ES-I3 (cell line): ENCODE data around the gene APOC3.
A peak's percentile ranks its signal among the peaks of the same experiment; 100 is the strongest.
"Not testable (repeated sequence)": the region's sequence is repeated elsewhere in the genome, so short reads cannot be mapped to it uniquely, and the experiment has no call there.

Experiments used
- H3K36me3 ChIP-seq: 2 replicates; pipeline ENCODE4 v1.6.1; 2013; ENCODE audit warnings: mild to moderate bottlenecking, low read length, control low read depth, moderate library complexity; ENCODE audit not compliant: insufficient read depth
- H3K4me1 ChIP-seq: 2 replicates; pipeline ENCODE4 v1.6.1; 2013; ENCODE audit warnings: mild to moderate bottlenecking, control low read depth, low read length; ENCODE audit not compliant: insufficient read depth
- H3K9ac ChIP-seq: 2 replicates; pipeline ENCODE4 v1.6.1; 2013; ENCODE audit warnings: low read depth, mild to moderate bottlenecking, low read length, moderate library complexity
- H3K9me3 ChIP-seq: 2 replicates; pipeline ENCODE4 v1.6.1; 2013; ENCODE audit warnings: mild to moderate bottlenecking, low read length, moderate library complexity; ENCODE audit not compliant: control insufficient read depth, insufficient read depth

APOC3 gene

GRCh38 chr11:116831790-116832349, 2.2 kb downstream of the APOC3 start:
- H3K9me3 ChIP-seq = no peaks in the 10 kb centered on the region
- H3K9ac ChIP-seq = no peak overlapping the region
- H3K4me1 ChIP-seq = peaks cover 6% of the 10 kb centered on the region; the same call in 1 of the 2 replicates
- H3K36me3 ChIP-seq = no peaks in the 10 kb centered on the region

DNA sequence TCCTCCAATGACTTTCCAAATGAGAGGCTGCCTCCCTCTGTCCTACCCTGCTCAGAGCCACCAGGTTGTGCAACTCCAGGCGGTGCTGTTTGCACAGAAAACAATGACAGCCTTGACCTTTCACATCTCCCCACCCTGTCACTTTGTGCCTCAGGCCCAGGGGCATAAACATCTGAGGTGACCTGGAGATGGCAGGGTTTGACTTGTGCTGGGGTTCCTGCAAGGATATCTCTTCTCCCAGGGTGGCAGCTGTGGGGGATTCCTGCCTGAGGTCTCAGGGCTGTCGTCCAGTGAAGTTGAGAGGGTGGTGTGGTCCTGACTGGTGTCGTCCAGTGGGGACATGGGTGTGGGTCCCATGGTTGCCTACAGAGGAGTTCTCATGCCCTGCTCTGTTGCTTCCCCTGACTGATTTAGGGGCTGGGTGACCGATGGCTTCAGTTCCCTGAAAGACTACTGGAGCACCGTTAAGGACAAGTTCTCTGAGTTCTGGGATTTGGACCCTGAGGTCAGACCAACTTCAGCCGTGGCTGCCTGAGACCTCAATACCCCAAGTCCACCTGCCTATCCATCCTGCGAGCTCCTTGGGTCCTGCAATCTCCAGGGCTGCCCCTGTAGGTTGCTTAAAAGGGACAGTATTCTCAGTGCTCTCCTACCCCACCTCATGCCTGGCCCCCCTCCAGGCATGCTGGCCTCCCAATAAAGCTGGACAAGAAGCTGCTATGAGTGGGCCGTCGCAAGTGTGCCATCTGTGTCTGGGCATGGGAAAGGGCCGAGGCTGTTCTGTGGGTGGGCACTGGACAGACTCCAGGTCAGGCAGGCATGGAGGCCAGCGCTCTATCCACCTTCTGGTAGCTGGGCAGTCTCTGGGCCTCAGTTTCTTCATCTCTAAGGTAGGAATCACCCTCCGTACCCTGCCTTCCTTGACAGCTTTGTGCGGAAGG, 2.9 kb downstream of the APOC3 start:
- no peaks in the 10 kb centered on the region for H3K36me3 ChIP-seq
- no peak overlapping the region for H3K9ac ChIP-seq
- H3K4me1 ChIP-seq = peaks cover 9% of the 10 kb centered on the region; the same call in 1 of the 2 replicates
- no peaks in the 10 kb centered on the region for H3K9me3 ChIP-seq

- Histone ChIP-seq H3K9ac (no peak overlapping the region), H3K4me1 (peaks cover 16% of the 10 kb centered on the region; the same call in 1 of the 2 replicates), H3K36me3 (no peaks in the 10 kb centered on the region), H3K9me3 (no peaks in the 10 kb centered on the region)
These were observed 3.7 kb downstream of the APOC3 start for GRCh38 chr11:116833491-116833815.

DNA sequence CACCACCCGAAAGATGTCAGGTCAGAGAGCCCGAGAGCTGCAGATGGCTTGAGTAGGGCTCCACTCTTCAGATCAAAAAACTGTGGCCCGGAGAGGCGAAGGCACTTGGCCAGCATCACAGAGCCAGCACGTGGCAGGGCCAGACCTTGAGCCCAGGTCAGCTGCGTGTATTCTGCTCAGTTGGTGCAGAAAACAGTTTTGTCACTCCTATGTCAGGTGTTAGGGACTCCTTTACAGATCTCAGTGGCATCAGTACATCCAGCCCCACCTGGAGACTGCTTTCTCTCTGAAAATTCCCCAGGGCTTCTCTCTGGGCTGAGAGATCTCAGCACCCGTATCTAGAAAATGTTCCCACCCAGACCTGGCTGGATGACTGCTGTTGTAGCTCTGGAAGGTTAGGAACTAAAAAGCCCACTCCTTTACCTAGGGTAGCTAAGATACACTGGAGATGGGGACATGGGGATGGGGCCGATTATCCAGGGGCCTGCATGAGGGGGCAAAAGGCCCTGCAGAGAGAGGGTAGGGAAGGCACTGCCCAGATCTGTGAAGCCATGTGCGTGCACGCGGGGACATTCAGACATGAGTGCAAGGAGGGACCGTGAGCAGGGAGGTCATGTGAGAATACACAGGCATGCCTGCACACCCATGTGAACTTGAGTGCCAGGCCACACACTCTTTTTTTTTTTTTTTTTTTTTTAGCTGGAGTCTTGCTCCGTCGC, 4.3 kb downstream of the APOC3 start:
- Histone ChIP-seq H3K9ac (no peak overlapping the region), H3K4me1 (peaks cover 16% of the 10 kb centered on the region; the same call in 1 of the 2 replicates), H3K36me3 (no peaks in the 10 kb centered on the region), H3K9me3 (no peaks in the 10 kb centered on the region)

GRCh38 chr11:116834535-116835041, 4.9 kb downstream of the APOC3 start:
- H3K4me1 ChIP-seq = peaks cover 12% of the 10 kb centered on the region; the same call in 1 of the 2 replicates
- H3K9me3 ChIP-seq, H3K36me3 ChIP-seq, H3K9ac ChIP-seq: not testable (repeated sequence)

DNA sequence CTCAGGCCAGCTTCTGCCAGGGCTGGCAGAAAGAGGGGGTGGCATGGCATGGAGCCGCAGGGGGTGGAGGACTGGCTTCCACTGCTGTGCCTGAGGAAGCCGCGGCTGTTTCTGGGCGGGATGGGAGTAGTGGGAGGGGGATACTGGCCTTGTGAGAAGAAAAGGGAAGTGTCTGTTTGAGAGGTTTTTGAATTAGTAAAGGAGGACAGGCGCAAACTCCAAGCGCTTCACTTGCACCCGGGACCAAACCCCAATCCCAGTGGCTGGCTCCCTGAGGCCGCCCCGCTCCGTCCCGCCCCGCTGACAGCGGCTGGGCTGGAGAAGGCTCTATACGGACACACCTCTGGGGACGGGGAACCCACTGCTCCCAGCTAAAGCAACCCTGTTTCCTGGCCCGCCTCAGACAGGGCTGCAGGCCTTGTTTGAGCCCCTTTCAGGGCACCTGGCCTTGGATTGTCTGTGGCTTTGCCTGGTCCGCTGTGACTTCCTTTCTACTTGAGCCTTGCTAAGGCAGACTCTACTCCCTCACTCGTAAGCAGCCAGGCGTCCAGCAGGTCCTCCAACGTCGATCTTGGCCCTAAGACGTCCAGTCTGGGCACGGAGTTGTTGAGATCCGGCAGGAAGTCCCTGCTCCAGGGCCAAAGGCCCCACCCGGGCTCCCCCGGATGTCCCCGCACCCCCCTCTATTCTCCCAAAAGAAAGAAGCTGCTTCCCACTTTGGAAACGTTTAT, 5.5 kb downstream of the APOC3 start:
- H3K4me1 ChIP-seq = peaks cover 10% of the 10 kb centered on the region; the same call in 1 of the 2 replicates
- peak overlapping the region; percentile 41 for H3K9ac ChIP-seq
- no peaks in the 10 kb centered on the region for H3K9me3 ChIP-seq
- H3K36me3 ChIP-seq = no peaks in the 10 kb centered on the region

GRCh38 chr11:116835791-116836631, 6.3 kb downstream of the APOC3 start:
- Histone ChIP-seq H3K9ac (peak overlapping the region; percentile 41; the same call in 1 of the 2 replicates), H3K9me3 (no peaks in the 10 kb centered on the region), H3K36me3 (no peaks in the 10 kb centered on the region), H3K4me1 (peaks cover 10% of the 10 kb centered on the region; the same call in 1 of the 2 replicates)

DNA sequence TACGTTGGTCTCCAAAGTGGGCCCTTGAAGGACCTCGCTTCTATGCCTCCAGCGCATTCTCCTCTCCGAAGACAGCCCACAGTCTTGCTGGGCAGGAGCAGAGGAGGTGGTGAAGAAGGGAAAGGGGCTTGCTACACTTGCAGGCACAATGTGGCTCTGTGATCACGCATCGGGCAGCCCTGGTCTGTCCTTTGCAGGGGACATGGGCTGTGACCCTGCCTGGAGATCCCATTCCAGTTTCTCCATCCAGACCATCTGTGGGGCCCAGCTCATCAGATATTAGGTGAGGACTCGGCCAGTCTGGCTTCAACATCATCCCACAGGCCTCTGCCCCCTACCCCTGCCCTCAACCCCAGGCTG, 6.9 kb downstream of the APOC3 start:
- Histone ChIP-seq H3K36me3 (no peaks in the 10 kb centered on the region), H3K4me1 (peaks cover 10% of the 10 kb centered on the region; the same call in 1 of the 2 replicates), H3K9me3 (no peaks in the 10 kb centered on the region), H3K9ac (no peak overlapping the region)

- Histone ChIP-seq H3K4me1 (peaks cover 10% of the 10 kb centered on the region; the same call in 1 of the 2 replicates), H3K9ac (no peak within 1 kb of the TSS), H3K36me3 (no peaks in the 10 kb centered on the region), H3K9me3 (no peaks in the 10 kb centered on the region)
These were observed 7.8 kb downstream of the APOC3 start, which contains the start of gene APOA1 for GRCh38 chr11:116837231-116838091. APOA1 (minus strand) TSS chr11:116837622; CDS start chr11:116837387, 235 bp downstream.

- Histone ChIP-seq H3K9me3 (no peaks in the 10 kb centered on the region), H3K36me3 (no peaks in the 10 kb centered on the region), H3K4me1 (peaks cover 10% of the 10 kb centered on the region; the same call in 1 of the 2 replicates), H3K9ac (no peak overlapping the region)
These were observed 8.8 kb downstream of the APOC3 start for GRCh38 chr11:116838321-116839084.

GRCh38 chr11:116840224-116840745, 10.6 kb downstream of the APOC3 start:
- H3K9ac ChIP-seq = no peak overlapping the region
- no peaks in the 10 kb centered on the region for H3K9me3 ChIP-seq
- H3K4me1 ChIP-seq = peaks cover 10% of the 10 kb centered on the region; the same call in 1 of the 2 replicates
- peaks cover 2% of the 10 kb centered on the region; the same call in 1 of the 2 replicates for H3K36me3 ChIP-seq
